Measurements from ENCODE around the gene PTPN13.

- TF ChIP-seq CTCF (IDR thresholded peaks at IDR 0.05; ENCODE audit: low read depth, low read length, poor library complexity, severe bottlenecking), result no peak
- TF ChIP-seq EZH2phosphoT487 (IDR thresholded peaks at IDR 0.05; ENCODE audit: borderline replicate concordance, low read length), result no peak
These were observed 32.9 kb upstream of the PTPN13 start for GRCh38 chr4:86561256-86561655.

Measured in DOHH2 (cell line).